WERI-Rb-1 (cell line): ENCODE data around the gene FRMD4B.

ENCODE experiments used
- DNase-seq: peaks from one replicate; pipeline ENCODE4 v3.0.0-alpha.2; 2020
- H3K27ac ChIP-seq: fragments of 250-450 bp; sonication (Bioruptor Pico); 2 replicates; pipeline ENCODE4 v1.5.1; 2020; ENCODE audit warnings: mild to moderate bottlenecking, moderate library complexity
- H3K27me3 ChIP-seq: fragments of 250-450 bp; sonication (Bioruptor Pico); 2 replicates; pipeline ENCODE4 v1.5.1; 2021; ENCODE audit warnings: mild to moderate bottlenecking, low read depth, moderate library complexity; ENCODE audit not compliant: insufficient read depth, severe bottlenecking
- H3K36me3 ChIP-seq: fragments of 250-450 bp; sonication (Bioruptor Pico); 2 replicates; pipeline ENCODE4 v1.5.1; 2020; ENCODE audit warnings: mild to moderate bottlenecking, moderate library complexity
- H3K4me3 ChIP-seq: 2 replicates; pipeline ENCODE4 v1.5.1; 2011; ENCODE audit warnings: low read depth, mild to moderate bottlenecking, control low read depth, low read length
- H3K9me3 ChIP-seq: fragments of 250-450 bp; sonication (Bioruptor Pico); 2 replicates; pipeline ENCODE4 v1.5.1; 2021; ENCODE audit warnings: mild to moderate bottlenecking, moderate library complexity; ENCODE audit not compliant: severe bottlenecking
- TF ChIP-seq, protein P1 (sequence below): IDR thresholded peaks from 2 replicates; pipeline ENCODE4 v1.5.1; 2011; ENCODE audit warnings: low read depth, mild to moderate bottlenecking, control low read depth, inconsistent platforms, low read length

The FRMD4B gene

DNA sequence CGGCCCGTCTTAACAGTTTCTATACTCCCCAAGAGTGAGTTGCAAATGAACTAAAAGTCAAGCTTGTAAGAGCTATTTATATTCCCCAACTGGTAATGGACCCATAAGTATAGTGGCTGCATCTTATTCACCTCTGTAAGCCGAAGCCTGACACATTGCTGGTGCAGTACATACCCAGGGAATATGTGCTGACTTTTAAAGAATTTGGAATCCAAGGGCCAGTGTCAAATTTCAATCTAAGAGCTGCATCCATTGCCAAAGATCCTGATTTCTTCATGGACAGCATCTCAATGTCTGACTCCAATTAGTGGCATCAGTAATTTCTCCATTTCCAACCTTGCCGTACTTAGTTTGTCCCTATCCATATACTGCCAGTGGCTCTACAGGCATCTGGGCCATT lies 42.0 kb downstream of the FRMD4B start:
- TF ChIP-seq, protein P1, sequence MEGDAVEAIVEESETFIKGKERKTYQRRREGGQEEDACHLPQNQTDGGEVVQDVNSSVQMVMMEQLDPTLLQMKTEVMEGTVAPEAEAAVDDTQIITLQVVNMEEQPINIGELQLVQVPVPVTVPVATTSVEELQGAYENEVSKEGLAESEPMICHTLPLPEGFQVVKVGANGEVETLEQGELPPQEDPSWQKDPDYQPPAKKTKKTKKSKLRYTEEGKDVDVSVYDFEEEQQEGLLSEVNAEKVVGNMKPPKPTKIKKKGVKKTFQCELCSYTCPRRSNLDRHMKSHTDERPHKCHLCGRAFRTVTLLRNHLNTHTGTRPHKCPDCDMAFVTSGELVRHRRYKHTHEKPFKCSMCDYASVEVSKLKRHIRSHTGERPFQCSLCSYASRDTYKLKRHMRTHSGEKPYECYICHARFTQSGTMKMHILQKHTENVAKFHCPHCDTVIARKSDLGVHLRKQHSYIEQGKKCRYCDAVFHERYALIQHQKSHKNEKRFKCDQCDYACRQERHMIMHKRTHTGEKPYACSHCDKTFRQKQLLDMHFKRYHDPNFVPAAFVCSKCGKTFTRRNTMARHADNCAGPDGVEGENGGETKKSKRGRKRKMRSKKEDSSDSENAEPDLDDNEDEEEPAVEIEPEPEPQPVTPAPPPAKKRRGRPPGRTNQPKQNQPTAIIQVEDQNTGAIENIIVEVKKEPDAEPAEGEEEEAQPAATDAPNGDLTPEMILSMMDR = no peak
- no peak for DNase-seq
- Histone ChIP-seq H3K27me3 (no peaks in the 10 kb centered on the region), H3K9me3 (peaks cover 2% of the 10 kb centered on the region), H3K27ac (no peak overlapping the region), H3K36me3 (no peaks in the 10 kb centered on the region), H3K4me3 (no peak overlapping the region)

DNA sequence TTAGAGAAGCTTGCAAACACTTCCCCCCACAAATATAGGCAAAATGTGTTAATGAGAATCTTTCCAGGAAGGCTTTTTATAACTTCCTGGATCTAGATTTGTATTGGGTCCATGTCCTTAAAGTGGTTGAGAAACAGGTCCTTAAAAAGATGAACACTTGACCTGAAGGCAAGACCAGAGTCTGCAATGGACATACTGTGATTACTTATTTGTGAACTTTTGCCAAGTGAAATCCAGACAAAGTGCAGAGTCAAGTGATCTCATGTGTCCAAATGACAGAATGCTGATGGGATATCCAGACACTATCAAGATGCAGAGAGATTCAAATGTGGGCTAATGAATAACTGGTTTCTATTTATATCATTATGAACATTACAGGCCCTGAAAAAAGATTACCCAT lies 43.8 kb downstream of the FRMD4B start:
- Histone ChIP-seq H3K27me3 (no peaks in the 10 kb centered on the region), H3K36me3 (no peaks in the 10 kb centered on the region), H3K27ac (no peak overlapping the region), H3K9me3 (peaks cover 2% of the 10 kb centered on the region), H3K4me3 (no peak overlapping the region)
- TF ChIP-seq, protein P1 = no peak
- no peak for DNase-seq

DNA sequence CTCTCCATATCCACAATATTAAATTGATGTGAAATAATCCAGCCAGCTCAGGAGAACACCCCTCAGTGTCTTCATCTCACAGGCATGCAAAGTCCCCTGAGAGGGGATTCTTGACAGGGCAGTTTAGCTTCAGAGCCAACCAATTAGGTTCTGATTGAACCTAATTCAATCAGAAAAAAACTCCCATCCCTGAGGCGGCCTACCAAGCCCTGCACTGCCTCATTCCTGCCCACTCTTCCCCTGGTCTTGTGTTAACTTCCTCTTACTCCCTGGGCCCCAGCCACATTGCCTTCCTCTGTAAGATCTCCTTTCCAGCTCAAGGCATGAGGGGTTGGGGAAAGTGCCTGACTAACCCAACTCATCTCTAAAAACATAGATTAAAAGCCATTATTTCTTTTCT lies 46.1 kb downstream of the FRMD4B start:
- no peaks in the 10 kb centered on the region for H3K36me3 ChIP-seq
- H3K27me3 ChIP-seq = no peaks in the 10 kb centered on the region
- no peak overlapping the region for H3K4me3 ChIP-seq
- no peak overlapping the region for H3K27ac ChIP-seq
- peaks cover 2% of the 10 kb centered on the region for H3K9me3 ChIP-seq
- TF ChIP-seq, protein P1 = no peak
- DNase-seq = no peak

DNA sequence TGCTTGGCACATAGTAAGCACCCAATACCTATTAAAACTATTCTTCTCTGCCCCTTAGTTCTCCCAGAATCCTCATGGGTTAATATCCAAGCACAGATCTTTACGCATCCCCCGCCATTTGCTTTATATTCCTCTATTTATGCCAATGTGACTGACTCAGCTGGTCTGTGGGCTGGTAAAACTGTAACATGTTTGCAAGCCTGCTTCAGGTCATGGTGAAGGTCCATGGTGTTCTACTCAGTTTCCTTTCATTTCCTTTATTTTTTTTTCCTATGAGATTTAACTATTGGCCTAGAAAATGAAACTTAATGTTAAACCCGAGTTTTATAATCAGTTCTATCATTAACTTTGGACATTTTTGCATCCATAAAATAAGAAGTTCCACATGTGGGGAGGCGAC lies 47.0 kb downstream of the FRMD4B start:
- Histone ChIP-seq H3K9me3 (no peaks in the 10 kb centered on the region), H3K4me3 (no peak overlapping the region), H3K27ac (no peak overlapping the region), H3K27me3 (no peaks in the 10 kb centered on the region), H3K36me3 (no peaks in the 10 kb centered on the region)
- DNase-seq = no peak
- TF ChIP-seq, protein P1 = no peak

DNA sequence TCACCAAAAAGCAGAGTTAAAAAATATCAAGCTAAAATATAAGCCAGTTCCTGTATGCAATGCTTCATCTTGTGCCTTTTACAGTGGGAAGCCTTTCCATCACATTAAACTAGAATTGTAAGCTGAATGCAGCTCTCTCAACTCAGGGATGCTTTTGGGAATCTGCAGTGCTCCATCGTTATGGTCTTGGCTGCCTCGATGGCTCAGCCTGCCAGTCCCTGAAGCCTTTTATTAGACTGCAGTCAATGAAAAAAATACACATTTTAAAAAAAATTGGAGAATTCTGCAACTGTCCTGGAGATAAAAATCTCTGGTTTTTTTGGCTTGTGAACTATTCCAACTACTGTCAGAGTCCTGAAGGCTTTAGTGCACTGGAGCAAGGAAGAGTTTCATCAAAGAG lies 53.0 kb downstream of the FRMD4B start:
- TF ChIP-seq, protein P1 = no peak
- H3K36me3 ChIP-seq = no peaks in the 10 kb centered on the region
- no peaks in the 10 kb centered on the region for H3K9me3 ChIP-seq
- no peak for DNase-seq
- H3K27me3 ChIP-seq = no peaks in the 10 kb centered on the region
- no peak overlapping the region for H3K4me3 ChIP-seq
- no peak overlapping the region for H3K27ac ChIP-seq

DNA sequence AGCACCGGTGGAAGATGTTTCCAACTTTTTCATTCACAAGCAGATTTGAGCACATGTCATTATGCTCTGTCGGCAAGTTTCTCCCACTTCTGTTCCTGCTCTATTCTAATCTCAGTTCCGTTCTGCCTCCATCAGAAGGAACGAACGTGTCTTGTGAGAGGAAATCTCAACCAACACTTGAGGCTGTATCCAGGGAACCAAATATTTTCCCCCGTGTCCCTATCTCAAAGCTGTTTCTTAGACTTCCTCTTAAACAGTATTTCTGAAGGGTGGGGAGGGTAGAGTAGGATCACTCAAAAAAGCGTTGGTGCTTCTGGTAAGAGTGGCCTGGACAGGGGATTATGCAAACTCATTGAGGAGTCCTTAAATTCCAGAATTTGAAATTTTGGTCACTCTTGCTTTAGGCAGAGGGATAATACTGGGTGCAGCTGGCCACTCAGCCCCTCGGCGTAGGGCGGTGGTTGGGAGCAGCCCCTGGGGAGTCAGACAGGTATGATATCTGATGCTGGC lies 54.9 kb downstream of the FRMD4B start:
- Histone ChIP-seq H3K27ac (no peak overlapping the region), H3K27me3 (no peaks in the 10 kb centered on the region), H3K9me3 (no peaks in the 10 kb centered on the region), H3K36me3 (no peaks in the 10 kb centered on the region), H3K4me3 (no peak overlapping the region)
- TF ChIP-seq, protein P1 = no peak
- DNase-seq = no peak
